ENCODE data around the gene STRN4. TPM values are rescaled to one million over a fixed set of nuclear protein-coding genes. Genes with fewer than 3 reads are reported as not detected.

The STRN4 gene
- polyA plus RNA-seq, 1 donor from 2014 or later = 153 TPM

- H4K20me1 ChIP-seq (ENCODE audit: insufficient read depth) = no peaks in the 10 kb centered on the region
- no peak overlapping the region for H3K4me3 ChIP-seq (ENCODE audit: low read length)
- no peaks in the 10 kb centered on the region for H3K9me3 ChIP-seq (ENCODE audit: low read length)
- no peaks in the 10 kb centered on the region for H3K27me3 ChIP-seq (ENCODE audit: insufficient read depth, low read depth, low read length)
- H3K79me2 ChIP-seq (replicated peaks; ENCODE audit: insufficient read depth, low read length) = no peaks in the 10 kb centered on the region
- H3K36me3 ChIP-seq (ENCODE audit: insufficient read depth, low read length) = peaks cover 3% of the 10 kb centered on the region
- no peak overlapping the region for H3K4me2 ChIP-seq (ENCODE audit: low read length)
- no peak overlapping the region for H2AFZ ChIP-seq (ENCODE audit: low read depth, low read length)
- no peak overlapping the region for H3K9ac ChIP-seq (ENCODE audit: low read length)
- H3K27ac ChIP-seq (ENCODE audit: low read length) = no peak overlapping the region
- TF ChIP-seq SMC3 (conservative IDR thresholded peaks at IDR 0.05; ENCODE audit: poor library complexity) (no peak), POLR2AphosphoS5 (IDR thresholded peaks at IDR 0.05) (no peak), TAF1 (IDR thresholded peaks at IDR 0.05; ENCODE audit: low read depth) (no peak), RAD21 (conservative IDR thresholded peaks at IDR 0.05) (no peak), MXI1 (conservative IDR thresholded peaks at IDR 0.05; ENCODE audit: poor library complexity, severe bottlenecking) (no peak), EP300 (conservative IDR thresholded peaks at IDR 0.05; ENCODE audit: poor library complexity, severe bottlenecking) (no peak)
- TF ChIP-seq, protein P1, sequence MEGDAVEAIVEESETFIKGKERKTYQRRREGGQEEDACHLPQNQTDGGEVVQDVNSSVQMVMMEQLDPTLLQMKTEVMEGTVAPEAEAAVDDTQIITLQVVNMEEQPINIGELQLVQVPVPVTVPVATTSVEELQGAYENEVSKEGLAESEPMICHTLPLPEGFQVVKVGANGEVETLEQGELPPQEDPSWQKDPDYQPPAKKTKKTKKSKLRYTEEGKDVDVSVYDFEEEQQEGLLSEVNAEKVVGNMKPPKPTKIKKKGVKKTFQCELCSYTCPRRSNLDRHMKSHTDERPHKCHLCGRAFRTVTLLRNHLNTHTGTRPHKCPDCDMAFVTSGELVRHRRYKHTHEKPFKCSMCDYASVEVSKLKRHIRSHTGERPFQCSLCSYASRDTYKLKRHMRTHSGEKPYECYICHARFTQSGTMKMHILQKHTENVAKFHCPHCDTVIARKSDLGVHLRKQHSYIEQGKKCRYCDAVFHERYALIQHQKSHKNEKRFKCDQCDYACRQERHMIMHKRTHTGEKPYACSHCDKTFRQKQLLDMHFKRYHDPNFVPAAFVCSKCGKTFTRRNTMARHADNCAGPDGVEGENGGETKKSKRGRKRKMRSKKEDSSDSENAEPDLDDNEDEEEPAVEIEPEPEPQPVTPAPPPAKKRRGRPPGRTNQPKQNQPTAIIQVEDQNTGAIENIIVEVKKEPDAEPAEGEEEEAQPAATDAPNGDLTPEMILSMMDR (IDR thresholded peaks at IDR 0.05; ENCODE audit: poor library complexity, severe bottlenecking) = no peak
- TF ChIP-seq, protein P2, sequence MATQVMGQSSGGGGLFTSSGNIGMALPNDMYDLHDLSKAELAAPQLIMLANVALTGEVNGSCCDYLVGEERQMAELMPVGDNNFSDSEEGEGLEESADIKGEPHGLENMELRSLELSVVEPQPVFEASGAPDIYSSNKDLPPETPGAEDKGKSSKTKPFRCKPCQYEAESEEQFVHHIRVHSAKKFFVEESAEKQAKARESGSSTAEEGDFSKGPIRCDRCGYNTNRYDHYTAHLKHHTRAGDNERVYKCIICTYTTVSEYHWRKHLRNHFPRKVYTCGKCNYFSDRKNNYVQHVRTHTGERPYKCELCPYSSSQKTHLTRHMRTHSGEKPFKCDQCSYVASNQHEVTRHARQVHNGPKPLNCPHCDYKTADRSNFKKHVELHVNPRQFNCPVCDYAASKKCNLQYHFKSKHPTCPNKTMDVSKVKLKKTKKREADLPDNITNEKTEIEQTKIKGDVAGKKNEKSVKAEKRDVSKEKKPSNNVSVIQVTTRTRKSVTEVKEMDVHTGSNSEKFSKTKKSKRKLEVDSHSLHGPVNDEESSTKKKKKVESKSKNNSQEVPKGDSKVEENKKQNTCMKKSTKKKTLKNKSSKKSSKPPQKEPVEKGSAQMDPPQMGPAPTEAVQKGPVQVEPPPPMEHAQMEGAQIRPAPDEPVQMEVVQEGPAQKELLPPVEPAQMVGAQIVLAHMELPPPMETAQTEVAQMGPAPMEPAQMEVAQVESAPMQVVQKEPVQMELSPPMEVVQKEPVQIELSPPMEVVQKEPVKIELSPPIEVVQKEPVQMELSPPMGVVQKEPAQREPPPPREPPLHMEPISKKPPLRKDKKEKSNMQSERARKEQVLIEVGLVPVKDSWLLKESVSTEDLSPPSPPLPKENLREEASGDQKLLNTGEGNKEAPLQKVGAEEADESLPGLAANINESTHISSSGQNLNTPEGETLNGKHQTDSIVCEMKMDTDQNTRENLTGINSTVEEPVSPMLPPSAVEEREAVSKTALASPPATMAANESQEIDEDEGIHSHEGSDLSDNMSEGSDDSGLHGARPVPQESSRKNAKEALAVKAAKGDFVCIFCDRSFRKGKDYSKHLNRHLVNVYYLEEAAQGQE (IDR thresholded peaks at IDR 0.05; ENCODE audit: borderline replicate concordance) = no peak
- no peaks in the 10 kb centered on the region for H3F3A ChIP-seq (ENCODE audit: insufficient read depth, low read length, poor library complexity, severe bottlenecking)
- no peaks in the 10 kb centered on the region for H3K9me2 ChIP-seq (ENCODE audit: insufficient read depth, low read length)
Measured at GRCh38 chr19:46722004-46722380, 24.3 kb downstream of the STRN4 start.

- Histone ChIP-seq H3K9ac (ENCODE audit: low read length) (no peak overlapping the region), H3K36me3 (ENCODE audit: insufficient read depth, low read length) (peaks cover 3% of the 10 kb centered on the region), H4K20me1 (ENCODE audit: insufficient read depth) (no peaks in the 10 kb centered on the region), H3K27me3 (ENCODE audit: insufficient read depth, low read depth, low read length) (no peaks in the 10 kb centered on the region), H3K9me3 (ENCODE audit: low read length) (no peaks in the 10 kb centered on the region), H2AFZ (ENCODE audit: low read depth, low read length) (no peak overlapping the region), H3F3A (ENCODE audit: insufficient read depth, low read length, poor library complexity, severe bottlenecking) (no peaks in the 10 kb centered on the region), H3K4me2 (ENCODE audit: low read length) (no peak overlapping the region), H3K27ac (ENCODE audit: low read length) (no peak overlapping the region), H3K79me2 (replicated peaks; ENCODE audit: insufficient read depth, low read length) (no peaks in the 10 kb centered on the region), H3K9me2 (ENCODE audit: insufficient read depth, low read length) (no peaks in the 10 kb centered on the region), H3K4me3 (ENCODE audit: low read length) (no peak overlapping the region)
- TF ChIP-seq MXI1 (conservative IDR thresholded peaks at IDR 0.05; ENCODE audit: poor library complexity, severe bottlenecking) (no peak), EP300 (conservative IDR thresholded peaks at IDR 0.05; ENCODE audit: poor library complexity, severe bottlenecking) (no peak), EZH2 (IDR thresholded peaks at IDR 0.05; ENCODE audit: borderline replicate concordance, insufficient read depth, low read length, poor library complexity, severe bottlenecking) (no peak), SMC3 (conservative IDR thresholded peaks at IDR 0.05; ENCODE audit: poor library complexity) (no peak), RAD21 (conservative IDR thresholded peaks at IDR 0.05) (no peak), TAF1 (IDR thresholded peaks at IDR 0.05; ENCODE audit: low read depth) (no peak), POLR2AphosphoS5 (IDR thresholded peaks at IDR 0.05) (no peak)
- TF ChIP-seq, protein P1 (IDR thresholded peaks at IDR 0.05; ENCODE audit: poor library complexity, severe bottlenecking) = no peak
- TF ChIP-seq, protein P2 (IDR thresholded peaks at IDR 0.05; ENCODE audit: borderline replicate concordance) = no peak
Measured at GRCh38 chr19:46721269-46722003, 24.8 kb downstream of the STRN4 start.

Measured in neural cell (in vitro differentiated cells).